ENCODE measurements around the gene KCNT1. TPM values are rescaled to one million over a fixed set of nuclear protein-coding genes. Genes with fewer than 3 reads are reported as not detected.
A peak's percentile ranks its signal among the peaks of the same experiment; 100 is the strongest.

KCNT1 gene
- total RNA-seq, 1 donor from 2014 or later, result not detected

DNA sequence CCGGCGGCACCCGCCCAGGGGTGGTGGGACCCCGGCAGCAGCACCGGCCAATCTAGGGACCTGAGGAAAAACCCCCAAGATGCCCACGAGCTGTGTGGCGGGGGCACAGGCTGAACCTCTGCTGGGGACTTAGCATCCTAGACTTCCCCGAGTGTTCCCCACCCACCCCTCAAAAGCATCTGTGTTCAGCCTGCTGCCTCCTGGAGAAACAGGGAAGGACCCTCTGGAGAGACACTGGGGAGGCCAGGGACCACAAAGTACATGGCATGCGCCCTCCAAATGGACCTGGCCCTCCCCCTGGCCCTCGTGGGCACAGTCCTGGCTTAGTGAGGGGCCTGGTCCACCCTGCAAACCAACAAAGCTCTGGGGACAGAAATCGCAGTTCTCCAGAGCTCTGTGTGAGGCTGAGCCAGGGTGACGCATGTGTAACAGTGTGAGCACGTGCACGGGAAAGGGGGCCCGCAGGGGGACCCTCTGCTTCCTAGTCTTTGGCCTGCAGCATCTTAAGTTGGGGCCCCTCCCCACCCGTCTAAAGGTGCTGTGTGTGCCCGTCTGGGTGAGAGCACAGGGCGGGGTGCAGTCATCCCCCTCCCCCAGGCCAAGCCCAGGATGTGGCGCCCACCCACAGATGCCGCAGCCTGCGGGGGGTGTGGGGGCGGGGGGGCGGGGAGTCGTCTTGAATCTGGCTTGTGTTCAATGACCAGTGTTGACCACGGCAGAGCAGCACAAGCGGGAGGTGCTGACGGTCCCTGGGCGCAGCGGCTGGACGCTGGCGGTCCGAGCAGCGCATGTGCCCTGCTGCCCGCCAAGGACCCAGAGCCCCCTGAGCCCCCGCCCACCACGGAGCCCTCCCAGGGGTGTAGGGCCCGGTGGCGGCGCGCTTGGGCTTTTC lies 672 bp upstream of the KCNT1 start:
- no peaks in the 10 kb centered on the region for H3K9me3 ChIP-seq (ENCODE audit: insufficient read depth, low read depth, low read length)
- H3K9ac ChIP-seq (ENCODE audit: low read length), result no peak overlapping the region
- DNase-seq (ENCODE audit: low read depth) (no peak), FAIRE-seq (no peak)
- H3K4me2 ChIP-seq (ENCODE audit: low read length), result peak overlapping the region; percentile 79
- no peak overlapping the region for H3K27ac ChIP-seq (ENCODE audit: low read depth, low read length)
- H3K4me3 Mint-ChIP-seq (ENCODE audit: unreplicated experiment), result no peak overlapping the region
- no peaks in the 10 kb centered on the region for H4K20me1 ChIP-seq (ENCODE audit: insufficient read depth, low read length)
- peak overlapping the region; percentile 26 for H2AFZ ChIP-seq (ENCODE audit: low read depth, low read length)
- H3K27ac Mint-ChIP-seq (ENCODE audit: unreplicated experiment), result no peak overlapping the region
- H3K36me3 ChIP-seq (ENCODE audit: insufficient read depth, low read length), result no peaks in the 10 kb centered on the region
- TF ChIP-seq, protein P1, sequence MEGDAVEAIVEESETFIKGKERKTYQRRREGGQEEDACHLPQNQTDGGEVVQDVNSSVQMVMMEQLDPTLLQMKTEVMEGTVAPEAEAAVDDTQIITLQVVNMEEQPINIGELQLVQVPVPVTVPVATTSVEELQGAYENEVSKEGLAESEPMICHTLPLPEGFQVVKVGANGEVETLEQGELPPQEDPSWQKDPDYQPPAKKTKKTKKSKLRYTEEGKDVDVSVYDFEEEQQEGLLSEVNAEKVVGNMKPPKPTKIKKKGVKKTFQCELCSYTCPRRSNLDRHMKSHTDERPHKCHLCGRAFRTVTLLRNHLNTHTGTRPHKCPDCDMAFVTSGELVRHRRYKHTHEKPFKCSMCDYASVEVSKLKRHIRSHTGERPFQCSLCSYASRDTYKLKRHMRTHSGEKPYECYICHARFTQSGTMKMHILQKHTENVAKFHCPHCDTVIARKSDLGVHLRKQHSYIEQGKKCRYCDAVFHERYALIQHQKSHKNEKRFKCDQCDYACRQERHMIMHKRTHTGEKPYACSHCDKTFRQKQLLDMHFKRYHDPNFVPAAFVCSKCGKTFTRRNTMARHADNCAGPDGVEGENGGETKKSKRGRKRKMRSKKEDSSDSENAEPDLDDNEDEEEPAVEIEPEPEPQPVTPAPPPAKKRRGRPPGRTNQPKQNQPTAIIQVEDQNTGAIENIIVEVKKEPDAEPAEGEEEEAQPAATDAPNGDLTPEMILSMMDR (IDR thresholded peaks at IDR 0.05; ENCODE audit: insufficient read depth, low read depth, low read length), result no peak
- no peak for TF ChIP-seq EZH2 (IDR thresholded peaks at IDR 0.05; ENCODE audit: insufficient read depth, low read length)
- H3K9me3 Mint-ChIP-seq (ENCODE audit: unreplicated experiment), result no peaks in the 10 kb centered on the region
- no peaks in the 10 kb centered on the region for H3K4me1 ChIP-seq (ENCODE audit: insufficient read depth, low read length)
- H3K4me3 ChIP-seq (ENCODE audit: insufficient read depth, low read depth, low read length), result no peak overlapping the region
- peaks cover 2% of the 10 kb centered on the region for H3K27me3 ChIP-seq (ENCODE audit: insufficient read depth, low read length)
- H3K36me3 Mint-ChIP-seq (ENCODE audit: low read depth, unreplicated experiment), result no peaks in the 10 kb centered on the region
- H3K79me2 ChIP-seq (ENCODE audit: insufficient read depth, low read length), result no peaks in the 10 kb centered on the region
- peaks cover 1% of the 10 kb centered on the region for H3K4me1 Mint-ChIP-seq (ENCODE audit: low read depth, unreplicated experiment)
- peaks cover 23% of the 10 kb centered on the region for H3K27me3 Mint-ChIP-seq (ENCODE audit: low read depth, unreplicated experiment)

DNA sequence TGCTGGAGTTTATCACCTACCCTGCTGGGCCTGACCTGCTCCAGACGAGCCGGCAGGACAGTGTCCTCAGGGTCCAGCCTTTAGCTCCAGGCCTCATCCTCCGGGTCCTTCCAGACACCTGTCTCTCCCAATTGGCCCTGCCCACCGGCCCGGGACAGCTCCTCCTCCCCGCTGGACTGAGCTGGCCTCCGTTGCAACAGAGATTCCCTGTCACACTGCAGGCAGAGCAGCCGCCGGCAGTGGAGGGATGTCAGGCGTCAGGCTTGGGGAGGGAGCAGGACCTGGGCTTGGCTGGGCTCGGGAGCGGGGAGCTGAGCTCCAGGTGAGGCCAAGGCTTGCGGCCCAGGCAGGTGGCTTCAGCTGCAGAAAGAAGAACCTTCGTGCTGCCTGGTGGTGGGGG lies 1.7 kb downstream of the KCNT1 start:
- DNase-seq (ENCODE audit: low read depth) (no peak), FAIRE-seq (no peak)
- no peaks in the 10 kb centered on the region for H3K9me3 Mint-ChIP-seq (ENCODE audit: unreplicated experiment)
- H4K20me1 ChIP-seq (ENCODE audit: insufficient read depth, low read length), result no peaks in the 10 kb centered on the region
- no peak overlapping the region for H3K4me2 ChIP-seq (ENCODE audit: low read length)
- H3K79me2 ChIP-seq (ENCODE audit: insufficient read depth, low read length), result no peaks in the 10 kb centered on the region
- H3K36me3 ChIP-seq (ENCODE audit: insufficient read depth, low read length), result no peaks in the 10 kb centered on the region
- H3K27ac Mint-ChIP-seq (ENCODE audit: unreplicated experiment), result no peak overlapping the region
- H3K4me3 Mint-ChIP-seq (ENCODE audit: unreplicated experiment), result no peak overlapping the region
- peaks cover 23% of the 10 kb centered on the region for H3K27me3 Mint-ChIP-seq (ENCODE audit: low read depth, unreplicated experiment)
- H3K27me3 ChIP-seq (ENCODE audit: insufficient read depth, low read length), result peaks cover 2% of the 10 kb centered on the region
- H3K4me1 Mint-ChIP-seq (ENCODE audit: low read depth, unreplicated experiment), result peaks cover 1% of the 10 kb centered on the region
- no peaks in the 10 kb centered on the region for H3K4me1 ChIP-seq (ENCODE audit: insufficient read depth, low read length)
- no peak overlapping the region for H2AFZ ChIP-seq (ENCODE audit: low read depth, low read length)
- H3K9ac ChIP-seq (ENCODE audit: low read length), result no peak overlapping the region
- H3K4me3 ChIP-seq (ENCODE audit: insufficient read depth, low read depth, low read length), result no peak overlapping the region
- TF ChIP-seq EZH2 (IDR thresholded peaks at IDR 0.05; ENCODE audit: insufficient read depth, low read length), result no peak
- TF ChIP-seq, protein P1 (IDR thresholded peaks at IDR 0.05; ENCODE audit: insufficient read depth, low read depth, low read length), result no peak
- no peaks in the 10 kb centered on the region for H3K9me3 ChIP-seq (ENCODE audit: insufficient read depth, low read depth, low read length)
- no peaks in the 10 kb centered on the region for H3K36me3 Mint-ChIP-seq (ENCODE audit: low read depth, unreplicated experiment)
- no peak overlapping the region for H3K27ac ChIP-seq (ENCODE audit: low read depth, low read length)

DNA sequence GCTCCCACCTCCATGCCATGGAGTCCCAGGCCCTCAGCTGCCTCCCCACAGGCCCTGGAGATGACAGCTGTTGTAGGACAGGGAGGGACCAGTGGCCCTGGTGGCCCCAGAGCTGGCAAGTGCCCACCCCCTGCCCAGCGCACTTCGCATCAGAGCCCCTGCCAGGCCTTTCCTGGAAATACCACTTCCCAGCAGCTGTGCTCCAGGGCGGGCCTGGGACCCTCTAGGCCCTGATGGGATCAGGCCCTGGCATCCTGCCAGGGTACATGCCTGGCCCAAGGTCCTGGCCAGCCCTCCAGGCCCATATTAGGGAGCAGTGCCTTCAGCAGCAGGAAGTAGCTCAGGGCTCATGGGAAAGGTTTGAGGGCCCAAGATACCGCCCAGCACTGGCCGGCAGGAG lies 2.5 kb downstream of the KCNT1 start:
- H4K20me1 ChIP-seq (ENCODE audit: insufficient read depth, low read length), result no peaks in the 10 kb centered on the region
- no peak overlapping the region for H3K4me3 Mint-ChIP-seq (ENCODE audit: unreplicated experiment)
- H3K27me3 Mint-ChIP-seq (ENCODE audit: low read depth, unreplicated experiment), result peaks cover 30% of the 10 kb centered on the region
- no peak overlapping the region for H2AFZ ChIP-seq (ENCODE audit: low read depth, low read length)
- no peaks in the 10 kb centered on the region for H3K79me2 ChIP-seq (ENCODE audit: insufficient read depth, low read length)
- no peaks in the 10 kb centered on the region for H3K4me1 ChIP-seq (ENCODE audit: insufficient read depth, low read length)
- no peaks in the 10 kb centered on the region for H3K9me3 ChIP-seq (ENCODE audit: insufficient read depth, low read depth, low read length)
- H3K36me3 ChIP-seq (ENCODE audit: insufficient read depth, low read length), result no peaks in the 10 kb centered on the region
- H3K4me2 ChIP-seq (ENCODE audit: low read length), result no peak overlapping the region
- H3K27ac ChIP-seq (ENCODE audit: low read depth, low read length), result no peak overlapping the region
- H3K27ac Mint-ChIP-seq (ENCODE audit: unreplicated experiment), result no peak overlapping the region
- peaks cover 2% of the 10 kb centered on the region for H3K27me3 ChIP-seq (ENCODE audit: insufficient read depth, low read length)
- FAIRE-seq (no peak), DNase-seq (ENCODE audit: low read depth) (no peak)
- TF ChIP-seq, protein P1 (IDR thresholded peaks at IDR 0.05; ENCODE audit: insufficient read depth, low read depth, low read length), result no peak
- no peak for TF ChIP-seq EZH2 (IDR thresholded peaks at IDR 0.05; ENCODE audit: insufficient read depth, low read length)
- H3K36me3 Mint-ChIP-seq (ENCODE audit: low read depth, unreplicated experiment), result no peaks in the 10 kb centered on the region
- no peak overlapping the region for H3K9ac ChIP-seq (ENCODE audit: low read length)
- H3K9me3 Mint-ChIP-seq (ENCODE audit: unreplicated experiment), result no peaks in the 10 kb centered on the region
- H3K4me3 ChIP-seq (ENCODE audit: insufficient read depth, low read depth, low read length), result no peak overlapping the region
- peaks cover 1% of the 10 kb centered on the region for H3K4me1 Mint-ChIP-seq (ENCODE audit: low read depth, unreplicated experiment)
